Keratinocyte (primary cell): ENCODE measurements around the gene ERVH48-1.
"Not testable (repeated sequence)": the region's sequence is repeated elsewhere in the genome, so short reads cannot be mapped to it uniquely, and the experiment has no call there.

Experiments used
- CTCF ChIP-seq, 3 experiments: IDR thresholded peaks in 1 of 3; conservative IDR thresholded peaks in 1 of 3; optimal IDR thresholded peaks in 1 of 3; 2 replicates in 2 of 3; 3 replicates in 1 of 3; pipeline versions ENCODE3 to v1.5.1; 2011; ENCODE audit warnings: low read length in 3 of 3, mild to moderate bottlenecking in 3 of 3, moderate library complexity in 2 of 3, control low read depth in 1 of 3, inconsistent platforms in 1 of 3; ENCODE audit not compliant: insufficient read depth in 2 of 3; ENCODE audit errors: extremely low read depth in 1 of 3
- EZH2 ChIP-seq: IDR thresholded peaks from one replicate; pipeline ENCODE4 v1.6.1; 2012; ENCODE audit warnings: inconsistent platforms, mild to moderate bottlenecking, low read length, moderate library complexity

- TF ChIP-seq CTCF (optimal IDR thresholded peaks at IDR 0.05 in 1 of 3, IDR thresholded peaks at IDR 0.05 in 1 of 3, conservative IDR thresholded peaks at IDR 0.05 in 1 of 3; ENCODE audit: extremely low read depth in 1 of 3, insufficient read depth in 2 of 3, low read length in 3 of 3); EZH2: not testable (repeated sequence)
Observed at GRCh38 chr21:42938606-42938995, 13.2 kb upstream of the ERVH48-1 start.
